GM18870 (cell line): Measurements from ENCODE around the gene RAB5A.
A peak's percentile ranks its signal among the peaks of the same experiment; 100 is the strongest.
"Not testable (repeated sequence)": the region's sequence is repeated elsewhere in the genome, so short reads cannot be mapped to it uniquely, and the experiment has no call there.

Experiments
- ATAC-seq: cut with Tn5 transposase; IDR thresholded peaks from one replicate; pipeline ENCODE4 v1.9.1; 2021; ENCODE audit warnings: moderate library complexity; ENCODE audit not compliant: unreplicated experiment

Gene RAB5A

GRCh38 chr3:19946832-19947548, at the start of gene RAB5A:
RAB5A (plus strand) TSS chr3:19947097; CDS start chr3:19950899, 3,802 bp downstream.
- ATAC-seq: peak; percentile 95

- no peak for ATAC-seq
Measured at GRCh38 chr3:19898721-19899120, 48.2 kb upstream of the RAB5A start.

GRCh38 chr3:19899264-19899663, 47.6 kb upstream of the RAB5A start:
- no peak for ATAC-seq

- ATAC-seq: not testable (repeated sequence)
Measured at GRCh38 chr3:19899833-19900232, 47.1 kb upstream of the RAB5A start.

GRCh38 chr3:19901337-19901736, 45.6 kb upstream of the RAB5A start:
- ATAC-seq: no peak

- ATAC-seq: no peak
Measured at GRCh38 chr3:19901918-19902317, 45.0 kb upstream of the RAB5A start.

GRCh38 chr3:19903649-19904048, 43.2 kb upstream of the RAB5A start:
- ATAC-seq: no peak

GRCh38 chr3:19907523-19907922, 39.4 kb upstream of the RAB5A start:
- ATAC-seq: no peak

GRCh38 chr3:19911452-19911851, 35.4 kb upstream of the RAB5A start:
- no peak for ATAC-seq

- ATAC-seq: no peak
Measured at GRCh38 chr3:19917167-19917566, 29.7 kb upstream of the RAB5A start.

- ATAC-seq: no peak
Measured at GRCh38 chr3:19920401-19921080, 26.4 kb upstream of the RAB5A start.

- peak; percentile 89 for ATAC-seq
Measured at GRCh38 chr3:19931180-19931692, 15.7 kb upstream of the RAB5A start.

GRCh38 chr3:19931767-19932188, 15.1 kb upstream of the RAB5A start:
- peak; percentile 58 for ATAC-seq

- ATAC-seq: no peak
Measured at GRCh38 chr3:19932422-19932821, 14.5 kb upstream of the RAB5A start.

- no peak for ATAC-seq
Measured at GRCh38 chr3:19934098-19934566, 12.8 kb upstream of the RAB5A start, which contains the start of gene EFHB. EFHB (minus strand) TSS chr3:19934217; CDS start chr3:19934018, 199 bp downstream.

GRCh38 chr3:19937459-19938294, 9.2 kb upstream of the RAB5A start:
- no peak for ATAC-seq

- ATAC-seq: no peak
Measured at GRCh38 chr3:19938295-19938627, 8.6 kb upstream of the RAB5A start.

GRCh38 chr3:19940643-19941042, 6.3 kb upstream of the RAB5A start:
- ATAC-seq: no peak

- no peak for ATAC-seq
Measured at GRCh38 chr3:19945534-19945933, 1.4 kb upstream of the RAB5A start.

GRCh38 chr3:19945969-19946831, 697 bp upstream of the RAB5A start:
- ATAC-seq: no peak
